GM21528 (cell line): ENCODE results near the gene ATAD5.

Experiments used
- ATAC-seq: cut with Tn5 transposase; IDR thresholded peaks from one replicate; pipeline ENCODE4 v1.9.1; 2021; ENCODE audit warnings: mild to moderate bottlenecking, moderate library complexity; ENCODE audit not compliant: unreplicated experiment, low FRiP score

The ATAD5 gene

GRCh38 chr17:30933966-30934365 is 102.2 kb downstream of the ATAD5 start:
- no peak for ATAC-seq

GRCh38 chr17:30939051-30939689 is 107.4 kb downstream of the ATAD5 start:
- no peak for ATAC-seq

GRCh38 chr17:30942308-30943079 is 110.7 kb downstream of the ATAD5 start:
- no peak for ATAC-seq
